ENCODE measurements around the gene SLC35F1. TPM values are rescaled to one million over a fixed set of nuclear protein-coding genes. Genes with fewer than 3 reads are reported as not detected.

SLC35F1 gene
- polyA plus RNA-seq, 1 donor: 5.1 TPM

GRCh38 chr6:118298476-118299427 lies 391.7 kb downstream of the SLC35F1 start:
- Histone ChIP-seq H3K4me3 (ENCODE audit: low read length) (no peak overlapping the region), H3K9me3 (ENCODE audit: control insufficient read depth, low read depth, low read length) (no peaks in the 10 kb centered on the region), H3K36me3 (ENCODE audit: control insufficient read depth, insufficient read depth, low read length) (no peaks in the 10 kb centered on the region), H3K27ac (ENCODE audit: low read length) (no peak overlapping the region), H3K27me3 (ENCODE audit: control insufficient read depth, insufficient read depth, low read length) (no peaks in the 10 kb centered on the region), H3K4me1 (ENCODE audit: control insufficient read depth, insufficient read depth, low read length) (no peaks in the 10 kb centered on the region)
- WGBS (ENCODE audit: insufficient coverage, low lambda C conversion rate): 33% methylated on average over 4 of the region's 8 CpGs
- DNase-seq: no peak

- WGBS (ENCODE audit: insufficient coverage, low lambda C conversion rate): 96% methylated on average over 3 of the region's 4 CpGs
- Histone ChIP-seq H3K9me3 (ENCODE audit: control insufficient read depth, low read depth, low read length) (no peaks in the 10 kb centered on the region), H3K4me3 (ENCODE audit: low read length) (no peak overlapping the region)
Measured at GRCh38 chr6:118299457-118299856, 392.4 kb downstream of the SLC35F1 start.

GRCh38 chr6:118304321-118304720 lies 397.3 kb downstream of the SLC35F1 start:
- no peaks in the 10 kb centered on the region for H3K36me3 ChIP-seq (ENCODE audit: control insufficient read depth, insufficient read depth, low read length)
- no peaks in the 10 kb centered on the region for H3K9me3 ChIP-seq (ENCODE audit: control insufficient read depth, low read depth, low read length)
- no CpG with 5 or more reads among the region's 1 CpG for WGBS (ENCODE audit: insufficient coverage, low lambda C conversion rate)
- H3K4me3 ChIP-seq (ENCODE audit: low read length): no peak overlapping the region
- no peak overlapping the region for H3K27ac ChIP-seq (ENCODE audit: low read length)
- DNase-seq: no peak
- H3K27me3 ChIP-seq (ENCODE audit: control insufficient read depth, insufficient read depth, low read length): no peaks in the 10 kb centered on the region
- H3K4me1 ChIP-seq (ENCODE audit: control insufficient read depth, insufficient read depth, low read length): no peaks in the 10 kb centered on the region

More at GRCh38 chr6:118299457-118299856, 392.4 kb downstream of the SLC35F1 start:
- DNase-seq: no peak
- Histone ChIP-seq H3K36me3 (ENCODE audit: control insufficient read depth, insufficient read depth, low read length) (no peaks in the 10 kb centered on the region), H3K27ac (ENCODE audit: low read length) (no peak overlapping the region), H3K4me1 (ENCODE audit: control insufficient read depth, insufficient read depth, low read length) (no peaks in the 10 kb centered on the region), H3K27me3 (ENCODE audit: control insufficient read depth, insufficient read depth, low read length) (no peaks in the 10 kb centered on the region)

- no peak overlapping the region for H3K27ac ChIP-seq (ENCODE audit: low read length)
- DNase-seq: no peak
- WGBS (ENCODE audit: insufficient coverage, low lambda C conversion rate): no CpG with 5 or more reads among the region's 1 CpG
- no peaks in the 10 kb centered on the region for H3K9me3 ChIP-seq (ENCODE audit: control insufficient read depth, low read depth, low read length)
- H3K27me3 ChIP-seq (ENCODE audit: control insufficient read depth, insufficient read depth, low read length): no peaks in the 10 kb centered on the region
- no peak overlapping the region for H3K4me3 ChIP-seq (ENCODE audit: low read length)
- no peaks in the 10 kb centered on the region for H3K36me3 ChIP-seq (ENCODE audit: control insufficient read depth, insufficient read depth, low read length)
- H3K4me1 ChIP-seq (ENCODE audit: control insufficient read depth, insufficient read depth, low read length): no peaks in the 10 kb centered on the region
Measured at GRCh38 chr6:118305081-118305480, 398.0 kb downstream of the SLC35F1 start.

- WGBS (ENCODE audit: insufficient coverage, low lambda C conversion rate): 54% methylated on average over 2 of the region's 6 CpGs
- no peak for DNase-seq
- Histone ChIP-seq H3K36me3 (ENCODE audit: control insufficient read depth, insufficient read depth, low read length) (no peaks in the 10 kb centered on the region), H3K4me1 (ENCODE audit: control insufficient read depth, insufficient read depth, low read length) (no peaks in the 10 kb centered on the region), H3K4me3 (ENCODE audit: low read length) (no peak overlapping the region), H3K27me3 (ENCODE audit: control insufficient read depth, insufficient read depth, low read length) (no peaks in the 10 kb centered on the region), H3K27ac (ENCODE audit: low read length) (no peak overlapping the region), H3K9me3 (ENCODE audit: control insufficient read depth, low read depth, low read length) (no peaks in the 10 kb centered on the region)
Measured at GRCh38 chr6:118306392-118307238, 399.6 kb downstream of the SLC35F1 start.

- Histone ChIP-seq H3K36me3 (ENCODE audit: control insufficient read depth, insufficient read depth, low read length) (no peaks in the 10 kb centered on the region), H3K27ac (ENCODE audit: low read length) (no peak overlapping the region), H3K9me3 (ENCODE audit: control insufficient read depth, low read depth, low read length) (no peaks in the 10 kb centered on the region), H3K4me3 (ENCODE audit: low read length) (no peak overlapping the region), H3K27me3 (ENCODE audit: control insufficient read depth, insufficient read depth, low read length) (no peaks in the 10 kb centered on the region), H3K4me1 (ENCODE audit: control insufficient read depth, insufficient read depth, low read length) (no peaks in the 10 kb centered on the region)
- no peak for DNase-seq
- 80% methylated on average over 2 of the region's 8 CpGs for WGBS (ENCODE audit: insufficient coverage, low lambda C conversion rate)
Measured at GRCh38 chr6:118307581-118307980, 400.5 kb downstream of the SLC35F1 start.

GRCh38 chr6:118309337-118310093 lies 402.5 kb downstream of the SLC35F1 start:
- Histone ChIP-seq H3K4me1 (ENCODE audit: control insufficient read depth, insufficient read depth, low read length) (no peaks in the 10 kb centered on the region), H3K27ac (ENCODE audit: low read length) (no peak overlapping the region), H3K27me3 (ENCODE audit: control insufficient read depth, insufficient read depth, low read length) (no peaks in the 10 kb centered on the region), H3K36me3 (ENCODE audit: control insufficient read depth, insufficient read depth, low read length) (no peaks in the 10 kb centered on the region), H3K4me3 (ENCODE audit: low read length) (no peak overlapping the region), H3K9me3 (ENCODE audit: control insufficient read depth, low read depth, low read length) (no peaks in the 10 kb centered on the region)
- no CpG with 5 or more reads among the region's 2 CpGs for WGBS (ENCODE audit: insufficient coverage, low lambda C conversion rate)
- DNase-seq: no peak

- no peak overlapping the region for H3K27ac ChIP-seq (ENCODE audit: low read length)
- H3K36me3 ChIP-seq (ENCODE audit: control insufficient read depth, insufficient read depth, low read length): no peaks in the 10 kb centered on the region
- no CpG with 5 or more reads among the region's 3 CpGs for WGBS (ENCODE audit: insufficient coverage, low lambda C conversion rate)
- H3K4me3 ChIP-seq (ENCODE audit: low read length): no peak overlapping the region
- H3K27me3 ChIP-seq (ENCODE audit: control insufficient read depth, insufficient read depth, low read length): no peaks in the 10 kb centered on the region
- no peaks in the 10 kb centered on the region for H3K4me1 ChIP-seq (ENCODE audit: control insufficient read depth, insufficient read depth, low read length)
- no peak for DNase-seq
- H3K9me3 ChIP-seq (ENCODE audit: control insufficient read depth, low read depth, low read length): no peaks in the 10 kb centered on the region
Measured at GRCh38 chr6:118313208-118313607, 406.1 kb downstream of the SLC35F1 start.

GRCh38 chr6:118313762-118314161 lies 406.7 kb downstream of the SLC35F1 start:
- no peaks in the 10 kb centered on the region for H3K27me3 ChIP-seq (ENCODE audit: control insufficient read depth, insufficient read depth, low read length)
- no peak for DNase-seq
- no peaks in the 10 kb centered on the region for H3K4me1 ChIP-seq (ENCODE audit: control insufficient read depth, insufficient read depth, low read length)
- H3K27ac ChIP-seq (ENCODE audit: low read length): no peak overlapping the region
- no peak overlapping the region for H3K4me3 ChIP-seq (ENCODE audit: low read length)
- no peaks in the 10 kb centered on the region for H3K9me3 ChIP-seq (ENCODE audit: control insufficient read depth, low read depth, low read length)
- WGBS (ENCODE audit: insufficient coverage, low lambda C conversion rate): no CpG with 5 or more reads among the region's 3 CpGs
- H3K36me3 ChIP-seq (ENCODE audit: control insufficient read depth, insufficient read depth, low read length): no peaks in the 10 kb centered on the region

Measured in large intestine (tissue), 3 donors.